HuH-7 (cell line): ENCODE data around the gene KCNH2.

ENCODE experiments used
- DNase-seq: peaks from one replicate; pipeline ENCODE4 v3.0.0; 2011; ENCODE audit warnings: low spot score

The KCNH2 gene

DNA sequence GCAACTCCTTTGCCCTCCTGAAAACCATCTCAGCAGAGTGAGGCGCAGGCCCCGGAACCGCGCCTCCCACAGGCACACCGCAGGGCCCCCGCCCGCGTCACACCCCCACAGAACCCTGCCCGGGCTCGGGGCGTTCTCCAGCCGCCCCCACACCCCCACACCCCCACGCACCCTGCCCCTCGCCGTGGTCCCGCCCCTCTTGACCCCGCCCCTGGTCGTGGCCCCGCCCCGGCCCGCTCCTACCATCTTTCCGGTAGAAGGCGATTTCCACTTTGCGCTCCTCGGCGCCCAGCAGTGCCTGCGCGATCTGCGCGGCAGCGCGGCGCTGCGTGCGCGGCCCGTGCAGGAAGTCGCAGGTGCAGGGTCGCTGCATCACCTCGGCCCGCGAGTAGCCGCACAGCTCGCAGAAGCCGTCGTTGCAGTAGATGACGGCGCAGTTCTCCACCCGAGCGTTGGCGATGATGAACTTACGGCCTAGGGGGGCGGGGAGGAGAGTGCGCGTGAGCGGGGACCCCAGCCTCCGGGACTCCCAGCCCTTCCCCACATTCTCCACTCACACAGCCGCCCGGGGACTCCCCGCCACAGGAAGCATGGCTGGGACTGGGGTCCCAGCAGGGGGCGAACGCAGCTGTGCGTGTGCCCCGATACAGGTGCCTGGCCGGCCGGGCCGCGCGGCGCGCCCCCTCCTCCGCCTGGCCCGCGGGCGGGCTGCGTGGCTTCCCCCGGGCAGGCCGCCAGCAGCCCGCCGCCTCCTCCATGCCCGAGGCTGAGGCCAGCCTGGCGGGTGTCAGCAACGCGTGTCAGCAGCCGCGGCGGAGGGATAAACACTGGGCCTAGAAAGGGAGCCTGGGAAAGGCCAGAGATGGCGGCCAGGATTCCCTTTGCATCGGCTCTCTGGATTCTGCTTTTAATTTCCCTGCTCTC lies 3.4 kb downstream of the KCNH2 start:
- peak; percentile 61 for DNase-seq

DNA sequence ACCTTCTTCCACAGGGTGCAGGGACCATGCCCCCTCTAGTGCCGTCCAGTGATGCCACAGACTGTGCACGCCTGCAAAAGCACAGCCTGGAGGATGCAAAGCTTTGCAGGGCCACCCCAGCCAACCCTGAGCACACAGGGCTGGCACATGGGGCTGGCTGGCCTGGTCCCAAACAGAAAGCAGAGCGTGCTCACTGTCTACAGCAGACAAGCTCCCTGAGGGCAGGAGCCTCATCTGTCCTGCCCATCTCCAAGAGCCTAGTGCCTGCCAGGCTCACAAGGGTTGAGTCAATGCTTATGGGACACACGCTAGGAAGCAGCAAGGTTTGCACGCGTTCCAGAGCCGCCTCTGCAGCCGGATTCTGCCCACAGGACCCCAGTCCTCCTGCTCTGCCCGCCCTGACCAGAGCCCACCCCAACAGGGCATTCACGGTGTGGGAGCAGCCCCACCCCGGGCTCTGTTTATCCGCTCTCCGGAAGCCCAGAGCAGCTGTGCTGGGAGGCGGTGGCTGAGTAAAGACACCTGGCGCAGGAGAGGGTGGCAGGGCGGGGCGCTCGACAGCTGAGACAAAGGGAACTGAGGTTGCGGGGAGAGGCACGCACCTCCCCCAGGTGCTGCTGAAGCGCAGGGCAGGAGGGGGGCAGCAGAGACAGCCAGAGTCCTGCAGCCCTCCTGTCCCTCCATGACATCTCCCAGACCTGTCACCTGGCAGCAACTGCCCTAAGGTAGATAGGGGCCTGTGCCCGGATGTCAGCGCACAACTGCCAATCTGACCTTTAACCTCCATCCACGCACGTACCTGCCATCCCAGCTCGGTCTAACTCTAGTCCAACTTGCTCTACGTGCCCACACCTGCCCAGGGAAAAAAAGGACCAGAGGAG lies 4.3 kb downstream of the KCNH2 start:
- DNase-seq, result no peak

DNA sequence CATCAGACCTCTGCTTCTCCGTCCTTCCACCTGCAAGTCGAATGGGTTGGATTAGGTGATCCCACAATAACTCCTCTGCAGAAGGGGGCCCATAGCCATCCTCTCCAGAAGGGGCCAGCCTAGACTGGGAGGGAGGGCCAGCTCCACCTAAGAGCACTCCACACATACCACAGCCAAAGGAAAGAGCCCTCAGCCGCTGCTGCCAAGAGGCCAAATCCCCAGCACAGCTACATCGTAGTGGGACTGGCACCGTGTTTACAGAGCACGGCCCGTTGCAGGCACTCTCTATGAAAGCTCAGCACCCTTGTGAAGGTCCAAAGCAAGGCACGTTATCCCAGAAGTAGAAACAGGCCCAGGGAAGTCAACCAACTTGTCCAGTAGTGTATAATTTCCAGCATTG lies 5.4 kb downstream of the KCNH2 start:
- no peak for DNase-seq

DNA sequence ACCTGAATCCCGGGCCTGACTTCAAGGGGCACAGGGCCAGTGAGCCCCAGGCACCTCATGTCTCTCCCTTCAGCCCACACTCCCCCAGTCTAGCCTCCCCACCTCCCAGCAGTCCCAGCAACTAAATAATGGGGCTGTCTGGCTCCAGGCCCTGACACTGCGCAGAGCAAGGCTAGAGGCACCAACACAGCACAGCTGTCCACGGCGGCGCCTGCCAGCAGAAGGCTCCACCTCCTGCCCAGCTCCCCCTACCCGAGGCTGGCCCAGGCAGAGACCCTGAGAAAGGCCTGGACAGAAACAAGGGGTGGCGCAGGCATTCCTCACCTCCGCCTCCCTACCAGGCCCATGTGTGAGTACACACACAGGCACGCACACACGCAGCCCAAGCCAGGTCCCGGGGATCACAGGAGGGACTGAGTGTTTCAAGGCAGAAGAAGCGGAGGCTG lies 6.1 kb downstream of the KCNH2 start:
- DNase-seq, result no peak

DNA sequence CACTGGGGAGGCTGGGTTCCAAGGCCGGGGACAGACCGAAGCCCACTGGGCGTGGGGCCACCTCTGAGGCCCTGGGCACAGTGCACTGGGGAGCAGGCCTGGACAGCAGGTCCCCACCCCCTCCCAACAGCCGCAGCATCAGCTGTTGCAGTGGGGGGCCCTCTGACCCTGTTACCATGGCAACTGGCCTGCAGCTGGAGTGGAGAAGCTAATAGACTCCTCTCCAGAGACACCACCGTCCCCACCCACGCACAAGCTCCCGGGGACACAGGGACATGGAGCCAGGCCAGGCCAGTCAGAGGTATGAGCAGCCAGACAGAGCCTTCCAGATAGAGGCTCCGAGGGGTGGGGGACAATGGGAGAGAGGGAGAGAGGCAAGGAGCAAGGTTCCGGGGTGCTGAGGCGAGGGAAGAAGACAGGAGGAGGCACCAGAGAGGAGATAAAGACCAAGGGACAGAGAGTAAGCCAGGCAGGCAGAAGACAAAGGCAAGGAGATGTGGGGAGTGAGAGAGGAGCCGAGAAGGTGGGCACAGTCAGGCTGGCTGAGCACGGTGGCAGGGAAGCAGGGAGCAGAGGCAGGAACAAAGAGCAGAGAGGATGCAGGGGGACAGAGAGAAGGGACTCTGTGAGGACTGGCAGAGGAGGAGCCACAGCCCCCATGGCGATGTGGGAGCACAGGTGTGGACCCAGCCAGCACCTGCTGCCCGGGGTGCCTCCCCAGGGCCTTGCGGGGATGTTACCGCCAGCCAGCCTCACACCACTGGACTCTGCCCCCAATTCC lies 6.7 kb downstream of the KCNH2 start:
- no peak for DNase-seq

DNA sequence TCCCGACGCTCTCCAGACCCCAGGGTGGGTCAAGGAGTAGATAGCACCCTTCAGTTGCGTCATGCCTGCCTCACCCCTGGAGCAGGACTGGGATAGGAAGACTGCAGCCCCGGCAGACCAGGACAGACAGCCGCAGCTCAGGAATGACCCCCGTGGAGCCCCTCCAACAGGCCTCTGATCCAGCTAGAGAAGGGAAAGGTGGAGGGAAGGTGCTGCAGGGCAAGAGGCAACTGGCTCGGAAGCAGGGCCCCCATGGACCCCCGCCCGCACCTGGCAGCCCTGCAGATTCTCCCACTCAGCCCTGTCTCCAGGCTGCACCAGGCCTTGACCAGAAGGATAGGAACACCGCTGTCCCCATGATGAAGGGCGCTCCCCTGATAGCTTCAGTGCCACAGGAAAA lies 7.7 kb downstream of the KCNH2 start:
- no peak for DNase-seq

DNA sequence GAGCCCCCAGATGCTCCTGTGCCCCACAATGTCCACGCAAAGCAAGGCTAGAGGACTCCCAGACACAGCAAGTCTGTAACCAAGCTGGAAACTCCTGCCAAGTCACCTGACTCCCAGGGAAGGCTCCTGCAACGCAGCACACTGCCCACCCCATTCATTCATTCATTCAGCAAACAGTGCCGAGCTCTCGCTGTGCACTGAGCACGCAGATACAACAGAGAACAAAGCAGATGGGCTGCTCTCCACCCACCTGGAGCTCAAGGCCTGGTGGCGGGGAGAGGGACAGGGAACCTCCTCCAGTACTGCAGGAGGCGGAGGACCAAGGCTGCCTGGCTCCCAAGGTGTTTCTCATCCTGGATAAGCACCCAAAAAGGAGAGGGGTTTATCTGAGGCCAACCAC lies 8.6 kb downstream of the KCNH2 start:
- DNase-seq, result no peak

DNA sequence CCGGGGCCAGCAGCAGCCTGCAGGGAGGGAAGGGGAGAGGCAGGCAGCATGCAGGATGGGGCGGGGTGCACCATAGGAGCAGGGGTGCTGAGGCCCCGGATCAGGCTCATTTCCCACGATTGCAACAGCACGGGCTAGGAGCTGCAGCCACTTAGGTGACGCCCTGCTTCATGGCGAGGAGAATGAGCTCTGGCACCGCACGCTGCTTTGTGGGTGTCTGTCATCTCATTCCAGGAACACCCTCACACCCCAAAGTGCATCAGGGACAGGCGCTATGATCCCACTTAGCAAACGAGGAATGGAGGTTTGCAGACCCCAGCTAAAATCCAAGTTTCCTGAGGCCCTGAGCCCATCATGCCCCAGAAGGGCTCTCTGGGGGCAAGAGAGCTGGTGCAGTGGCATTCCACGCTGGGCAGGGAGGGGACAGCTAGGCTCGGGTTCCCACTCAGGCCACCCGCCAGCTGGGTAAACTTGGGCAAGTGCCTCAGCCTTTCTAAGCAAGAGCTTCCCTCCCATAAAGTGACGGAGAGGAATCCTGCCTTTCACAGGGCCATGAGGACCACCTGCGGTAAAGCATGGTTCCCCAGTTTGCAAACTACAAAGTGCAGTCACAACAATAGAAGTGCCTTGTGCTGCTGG lies 9.3 kb downstream of the KCNH2 start:
- no peak for DNase-seq

DNA sequence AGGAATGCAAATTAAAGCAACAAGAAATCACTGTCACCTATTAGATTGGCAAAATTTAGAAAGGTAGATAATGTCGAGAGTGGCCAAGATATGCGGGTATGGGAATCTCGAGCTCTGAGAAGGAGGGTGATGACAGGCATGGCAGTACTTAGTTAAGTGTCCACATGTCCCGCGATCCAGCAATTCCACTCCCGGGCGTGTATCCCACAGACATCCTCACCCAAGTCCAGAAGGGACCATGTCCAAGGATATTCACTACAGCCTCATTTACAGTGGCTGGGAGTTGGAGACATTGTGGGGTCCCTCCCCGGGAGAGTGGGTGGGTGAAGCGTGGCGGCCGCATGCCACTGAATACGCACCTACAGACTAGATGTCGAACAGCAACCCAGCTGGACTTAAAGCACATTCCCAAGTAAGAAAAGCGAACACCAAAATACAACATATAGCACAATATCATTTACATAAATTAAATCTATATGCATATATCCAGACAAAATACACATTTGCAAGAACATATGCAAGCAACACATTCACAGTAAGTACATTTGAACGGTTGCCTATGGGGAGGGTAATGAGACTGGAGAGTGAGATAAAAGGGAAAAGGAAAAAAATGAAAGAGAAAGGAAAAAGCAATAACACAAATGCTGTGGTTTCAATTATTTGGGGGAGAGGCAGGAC lies 9.9 kb downstream of the KCNH2 start:
- no peak for DNase-seq

DNA sequence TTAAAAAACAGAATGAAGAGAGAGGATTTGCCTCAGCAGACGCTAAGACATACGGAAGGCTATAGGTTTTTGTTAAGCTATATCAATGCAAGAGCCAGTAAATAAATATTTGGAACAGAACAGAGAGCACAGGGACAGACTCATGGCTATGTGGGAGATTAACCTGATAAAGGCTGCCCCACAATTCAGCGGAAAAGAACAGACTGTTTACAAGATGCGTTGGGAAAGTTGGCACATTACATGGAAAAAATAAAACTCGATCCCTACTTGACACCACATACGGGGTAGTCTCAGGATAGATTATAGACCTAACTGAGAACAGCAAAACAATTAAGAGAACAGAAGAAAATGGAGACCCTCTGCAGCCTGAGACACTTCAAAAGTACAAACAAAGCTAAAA lies 10.8 kb downstream of the KCNH2 start:
- DNase-seq, result no peak

DNA sequence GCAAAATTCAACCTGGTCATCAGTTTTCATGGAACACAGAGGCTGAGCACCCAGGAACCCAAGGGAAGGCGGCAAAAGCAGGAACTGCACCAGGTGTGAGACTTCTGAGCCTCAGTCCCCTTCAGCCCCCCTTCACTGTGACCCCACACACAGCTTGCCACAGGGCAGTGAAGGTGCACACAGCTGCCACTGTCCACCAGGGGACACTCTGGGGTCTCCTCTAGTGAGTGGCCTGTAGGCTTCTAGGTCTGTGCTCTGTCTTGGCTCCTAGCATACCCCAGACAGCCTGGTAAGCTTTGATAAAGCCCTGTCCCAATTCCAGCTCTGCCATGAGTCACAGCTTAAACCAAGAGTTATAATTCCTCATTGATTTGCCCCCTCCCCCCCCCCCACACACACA lies 12.1 kb downstream of the KCNH2 start:
- peak; percentile 75 for DNase-seq

DNA sequence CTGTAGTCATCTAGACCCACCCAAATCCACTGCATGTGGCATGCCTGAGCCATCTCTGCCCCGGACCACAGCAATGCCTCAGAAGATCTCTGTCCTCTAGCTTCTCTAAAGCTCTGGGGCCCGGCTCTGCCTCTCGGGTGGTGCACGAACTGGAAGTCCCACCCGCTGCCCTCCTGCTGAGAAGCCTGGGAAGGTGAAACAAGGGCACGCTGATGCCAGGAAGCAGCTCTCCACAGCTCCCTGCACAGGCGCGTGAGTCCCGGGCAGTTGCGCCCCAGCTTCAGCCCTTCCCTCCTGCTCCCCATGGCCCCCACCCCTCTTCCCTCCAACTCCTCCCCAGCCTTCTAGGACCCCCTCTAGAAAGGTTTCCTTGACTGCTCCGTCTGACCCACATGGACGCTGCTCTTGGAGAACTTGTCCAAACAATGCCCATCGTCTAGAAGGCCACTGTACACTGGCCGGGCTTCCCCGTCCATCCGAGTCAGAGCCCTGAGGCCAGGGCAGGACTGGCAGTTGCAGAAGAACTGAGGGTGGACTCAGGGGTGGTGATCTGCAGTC lies 12.8 kb downstream of the KCNH2 start:
- no peak for DNase-seq

DNA sequence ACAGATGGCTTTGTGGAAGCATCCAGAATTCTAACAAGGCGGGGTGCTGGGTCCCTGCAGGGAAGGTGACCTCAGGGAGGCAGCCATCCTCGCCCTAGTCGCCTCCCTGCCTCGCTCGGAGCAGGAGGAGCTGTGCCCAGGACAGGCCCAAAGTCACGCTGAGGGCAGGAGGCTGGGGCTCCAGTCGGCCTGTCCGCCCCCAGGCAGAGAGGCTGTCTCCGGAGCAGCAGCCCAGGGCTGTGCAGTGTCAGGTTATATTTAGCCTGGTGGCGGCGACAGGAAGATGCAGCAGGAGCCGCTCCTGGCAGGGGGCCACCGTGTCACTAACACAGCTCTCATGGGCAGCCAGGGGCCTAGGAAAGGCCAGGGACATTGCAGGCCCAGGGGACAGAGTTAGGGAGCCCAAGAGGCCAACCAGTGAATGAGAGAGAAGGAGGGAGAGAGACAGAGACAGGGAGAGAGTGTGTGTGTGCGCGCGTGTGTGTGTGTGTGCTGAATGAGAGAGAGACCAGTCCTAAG lies 13.5 kb downstream of the KCNH2 start:
- peak; percentile 70 for DNase-seq

DNA sequence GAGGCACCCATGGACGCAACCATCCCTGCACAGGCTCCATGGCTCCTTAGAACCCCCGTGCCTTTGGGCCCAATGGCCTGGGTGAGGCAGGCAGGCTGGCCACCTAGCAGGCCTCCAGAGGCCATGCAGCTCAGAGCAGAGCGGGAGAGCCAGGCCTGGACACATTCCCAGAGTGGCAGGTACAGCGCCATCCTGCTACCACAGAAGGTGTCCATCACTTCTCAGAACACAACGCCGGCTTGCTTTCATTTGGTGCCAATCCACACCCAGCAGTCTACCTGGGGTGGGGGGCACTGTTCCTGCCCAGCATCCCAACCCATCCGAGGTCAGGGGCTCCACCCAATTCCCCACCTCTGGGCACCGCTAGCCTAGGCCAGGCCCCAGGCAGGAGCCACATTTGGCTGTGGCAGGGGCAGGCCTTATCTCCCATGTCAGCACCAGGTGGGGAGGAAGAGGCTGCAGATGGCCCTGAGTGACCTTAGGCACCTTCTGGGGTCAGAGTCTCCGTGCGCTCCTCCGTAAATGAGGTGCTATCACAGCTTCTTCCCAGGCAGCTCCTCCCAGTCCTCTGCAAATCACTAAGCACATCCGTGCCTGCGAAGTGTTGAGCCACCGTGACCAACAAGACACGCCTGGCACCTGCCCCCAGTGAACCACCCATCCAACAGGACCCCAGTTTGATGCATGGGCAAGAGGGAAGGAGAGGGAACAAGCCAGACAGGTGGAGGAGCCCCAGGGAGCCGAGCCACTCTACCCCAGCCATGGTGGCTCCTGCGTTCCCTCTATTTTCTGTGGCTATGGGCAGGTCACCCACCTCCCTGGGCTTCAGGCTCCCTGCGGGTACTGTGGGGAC lies 14.2 kb downstream of the KCNH2 start:
- no peak for DNase-seq

DNA sequence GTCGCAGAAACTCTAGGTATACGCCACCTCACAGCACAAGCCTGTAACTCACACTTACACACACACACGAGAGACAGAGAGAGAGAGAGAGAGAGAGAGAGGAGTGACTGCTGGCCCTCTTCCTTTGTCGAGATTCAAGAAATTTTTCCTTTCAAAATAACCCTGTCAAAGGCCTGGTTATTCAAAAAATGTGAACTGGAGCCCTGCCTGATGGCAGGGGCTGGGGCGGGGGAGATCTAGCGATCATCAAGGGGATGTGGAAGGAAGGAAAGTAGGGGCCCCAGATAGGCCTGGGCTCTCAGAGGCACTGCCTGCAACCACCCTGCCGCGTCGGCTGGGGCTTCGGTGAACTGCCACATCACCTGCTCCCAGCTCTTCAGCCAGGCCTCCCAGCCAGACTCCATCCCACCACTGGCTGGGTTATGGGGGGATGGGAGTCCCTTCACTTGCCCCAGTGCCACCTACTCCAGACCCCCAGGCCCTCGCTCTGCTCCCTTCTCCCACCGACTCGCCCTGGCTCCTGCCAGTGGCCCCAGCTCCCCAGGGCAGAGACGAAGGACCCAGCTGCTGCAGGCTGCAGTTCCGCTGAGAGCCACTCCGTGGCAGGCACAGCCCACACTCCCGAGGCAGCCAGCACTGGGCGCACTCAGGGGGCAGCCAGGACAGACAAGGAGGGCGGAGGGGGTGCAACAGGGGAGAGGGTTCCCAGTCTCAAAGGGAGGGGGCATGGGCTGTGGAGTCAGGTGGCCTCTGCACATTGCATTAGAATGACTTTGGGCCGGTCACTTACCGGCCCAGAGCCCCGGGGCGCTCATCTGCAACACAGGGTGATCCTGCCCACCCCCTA lies 15.3 kb downstream of the KCNH2 start:
- peak; percentile 98 for DNase-seq

DNA sequence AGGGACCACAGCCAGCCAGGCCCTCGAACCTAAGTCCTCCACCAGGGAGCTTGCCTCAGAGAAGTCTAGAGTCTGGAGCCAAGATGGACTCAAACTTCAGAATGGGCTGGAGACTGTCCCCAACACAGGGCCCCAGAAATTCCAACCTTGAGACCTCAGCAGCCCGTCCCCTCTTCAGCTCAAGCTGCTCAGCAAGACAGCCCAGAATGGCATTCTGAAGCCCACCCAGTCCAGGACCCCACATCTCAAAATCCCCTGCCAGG lies 15.9 kb downstream of the KCNH2 start:
- no peak for DNase-seq

DNA sequence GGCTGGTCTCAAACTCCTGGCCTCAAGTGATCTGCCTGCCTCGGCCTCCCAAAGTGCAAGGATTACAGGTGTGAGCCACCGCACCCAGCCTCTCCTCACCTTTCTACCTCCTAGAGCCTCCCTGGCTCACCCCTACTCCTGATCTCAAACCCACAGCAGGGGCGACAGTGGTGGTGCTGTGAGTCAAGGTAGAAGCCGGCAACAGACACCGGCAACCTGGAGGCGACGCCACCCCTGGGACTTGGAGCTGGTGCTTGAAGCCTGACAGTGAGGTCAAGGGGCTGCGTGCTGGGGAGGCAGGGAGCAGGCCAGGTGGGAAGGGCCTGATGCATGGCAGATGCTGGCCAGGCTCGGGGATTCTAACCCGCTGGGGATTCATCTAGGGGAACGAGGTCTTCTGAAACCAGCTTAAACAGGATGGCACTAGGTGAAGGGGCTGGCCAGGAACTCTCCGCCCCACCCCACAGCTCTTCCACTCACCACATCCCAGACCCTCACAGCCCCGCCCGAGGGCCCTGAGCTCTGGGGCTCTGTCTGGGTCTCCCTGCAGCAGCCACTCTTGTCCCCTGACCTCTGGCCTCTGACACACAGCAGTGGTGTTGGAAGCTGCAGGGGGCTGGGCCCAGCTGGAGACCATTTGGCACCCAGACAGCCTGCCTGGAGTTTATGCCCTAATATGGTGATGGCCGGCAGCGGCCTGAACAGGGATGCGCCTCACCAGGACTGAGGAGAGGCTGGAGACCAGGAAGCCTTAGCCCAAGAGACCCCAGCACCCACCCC lies 16.4 kb downstream of the KCNH2 start:
- no peak for DNase-seq
